ENCODE results near the gene RNF11.

- TF ChIP-seq CTCF (IDR thresholded peaks at IDR 0.05) (no peak), POLR2A (IDR thresholded peaks at IDR 0.05) (no peak)
Observed at GRCh38 chr1:51231120-51231519, 5.0 kb upstream of the RNF11 start.

Data from sigmoid colon (tissue), 3 donors.